ENCODE results near the gene CD70. TPM values are rescaled to one million over a fixed set of nuclear protein-coding genes. Genes with fewer than 3 reads are reported as not detected.

Gene CD70
- total and polyA plus RNA-seq, 2 donors (not counting 1 experiment from before 2014, with no cell fraction given) = 23.9 to 49.1 TPM

GRCh38 chr19:6588508-6589345 lies 2.2 kb downstream of the CD70 start:
- H3K9me3 ChIP-seq (ENCODE audit: control extremely low read depth in 1 of 3, control insufficient read depth in 2 of 3, insufficient read depth in 1 of 3, low read length in 2 of 3) = no peaks in the 10 kb centered on the region
- peak; percentile 31 for ATAC-seq (ENCODE audit: low read depth)
- Mint-ChIP-seq H3K27me3 (peaks cover 27% of the 10 kb centered on the region), H3K4me3 (peak overlapping the region; percentile 99), H3K4me1 (peaks cover 55% of the 10 kb centered on the region), H3K27ac (peak overlapping the region; percentile 85), H3K9me3 (ENCODE audit: insufficient read depth) (no peaks in the 10 kb centered on the region)
- H3K4me2 ChIP-seq (replicated peaks; ENCODE audit: low read depth, low read length, poor library complexity, severe bottlenecking) = peak overlapping the region; percentile 81
- H3K36me3 ChIP-seq (replicated peaks in 1 of 2; ENCODE audit: control extremely low read depth in 1 of 2, control insufficient read depth in 1 of 2, extremely low read depth in 1 of 2, insufficient read depth in 2 of 2, low read length in 1 of 2) = no peaks in the 10 kb centered on the region
- H3K9ac ChIP-seq (ENCODE audit: low read length) = peak overlapping the region; percentile 60
- TF ChIP-seq CTCF (IDR thresholded peaks at IDR 0.05) (no peak), EZH2 (IDR thresholded peaks at IDR 0.05; ENCODE audit: borderline replicate concordance, insufficient read depth, low read depth, low read length, poor library complexity, severe bottlenecking) (no peak)
- ChIA-PET POLR2A (interaction anchor here (0.5 to 2.0 kb wide), 7 partner anchors 11 to 1329 kb away, joined by 4 to 19 read pairs (median 6); no protein-coding TSS in a partner anchor), CTCF (interaction anchor here (0.7 to 2.4 kb wide), 4 partner anchors 12 to 72 kb away, joined by 4 to 17 read pairs (median 7); no protein-coding TSS in a partner anchor)
- WGBS (ENCODE audit: insufficient coverage) = 4% methylated on average over 13 of the region's 20 CpGs
- peaks cover 0 to 39% (median 6%) of the 10 kb centered on the region in 4 experiments for H3K27me3 ChIP-seq (replicated peaks in 1 of 4; ENCODE audit: control extremely low read depth in 1 of 4, control insufficient read depth in 3 of 4, insufficient read depth in 4 of 4, low read length in 3 of 4)
- no peak for DNase-seq
- peak overlapping the region; percentile 4 for H2AFZ ChIP-seq (ENCODE audit: insufficient read depth, low read depth, low read length, poor library complexity, severe bottlenecking)
- intact Hi-C loops (cut with micrococcal nuclease) = loop anchor here (1.0 to 2.0 kb wide), 4 partner anchors 11 to 66 kb away; no protein-coding TSS in a partner anchor
- H3K4me1 ChIP-seq (ENCODE audit: control insufficient read depth in 2 of 2, insufficient read depth in 2 of 2, low read length in 2 of 2) = peaks cover 55 to 56% of the 10 kb centered on the region in 2 donors
- no peaks in the 10 kb centered on the region for H4K20me1 ChIP-seq (ENCODE audit: control insufficient read depth, insufficient read depth, low read length, poor library complexity, severe bottlenecking)
- peak overlapping the region; percentile 8 to 53 for H3K27ac ChIP-seq (ENCODE audit: low read length in 2 of 2)
- H3K79me2 ChIP-seq (ENCODE audit: control insufficient read depth, insufficient read depth, low read length) = no peaks in the 10 kb centered on the region
- H3K4me3 ChIP-seq (ENCODE audit: control extremely low read depth in 1 of 5, extremely low read depth in 1 of 5, insufficient read depth in 1 of 5, low read depth in 2 of 5, low read length in 4 of 5) = peak overlapping the region in 3 of 5 experiments; percentile 21 to 36 (median 36)
